ENCODE measurements around the gene RSPO1. TPM values are rescaled to one million over a fixed set of nuclear protein-coding genes. Genes with fewer than 3 reads are reported as not detected.

The RSPO1 gene
- total and polyA plus RNA-seq, 12 donors = 0.03 to 0.35 (median 0.10) TPM; not detected in 9

DNA sequence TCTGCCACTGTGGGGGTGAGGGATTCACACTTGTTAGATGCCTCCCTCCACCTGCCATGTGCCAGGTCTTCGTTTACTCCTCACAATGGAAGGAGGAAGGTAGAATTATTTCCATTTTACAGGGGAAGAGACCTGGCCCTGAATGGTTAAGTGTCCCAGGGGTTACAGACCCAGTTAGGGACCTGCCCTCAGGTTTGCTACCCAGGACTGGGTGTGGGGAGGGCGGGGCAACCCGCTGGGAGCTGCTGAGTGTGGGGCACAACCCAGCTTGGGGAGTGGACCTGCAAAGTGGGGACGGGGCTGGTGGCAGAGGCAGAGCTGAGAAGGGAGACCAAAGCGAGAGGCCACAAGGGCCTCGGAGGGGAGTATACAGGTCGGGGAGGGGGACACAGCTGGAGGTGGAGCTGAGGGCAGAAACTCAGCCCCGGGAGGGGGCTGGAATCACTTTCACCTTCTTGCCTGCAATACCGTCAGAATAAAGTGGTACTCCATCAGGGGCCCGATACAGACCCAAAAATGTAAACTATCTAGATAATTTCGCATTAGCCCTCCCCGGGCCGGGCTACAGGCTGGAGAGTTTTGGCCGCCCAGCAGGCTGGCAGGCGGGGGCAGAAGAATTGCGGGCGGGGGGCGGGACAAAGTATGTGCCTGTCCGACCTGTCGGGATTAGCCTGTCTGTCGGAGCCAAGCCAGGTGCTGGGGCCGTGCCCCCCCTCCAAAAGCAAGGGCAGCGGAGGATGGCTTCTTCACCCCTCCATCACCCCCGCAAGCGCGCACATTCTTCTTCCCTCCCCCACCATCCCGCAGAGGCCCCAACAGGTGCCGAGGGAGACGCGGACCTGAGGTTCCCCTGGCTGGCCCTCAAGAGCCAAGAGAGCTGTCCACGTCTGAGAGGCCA lies 1.4 kb downstream of the RSPO1 start:
- intact Hi-C loops (cut with DNase I) = no loop called here
- H3K4me3 ChIP-seq = no peak overlapping the region
- H3K4me1 ChIP-seq = peaks cover 0 to 12% (median 5%) of the 10 kb centered on the region in 9 donors
- WGBS, 2 donors = 2% methylated on average over 31 of the region's 31 CpGs
- no peaks in the 10 kb centered on the region for H3K36me3 ChIP-seq
- no peak overlapping the region for H3K27ac ChIP-seq
- DNase-seq = no peak
- peaks cover 12 to 100% (median 99%) of the 10 kb centered on the region in 7 donors for H3K27me3 ChIP-seq
- ATAC-seq = no peak
- no peaks in the 10 kb centered on the region for H3K9me3 ChIP-seq
- TF ChIP-seq, protein P1, sequence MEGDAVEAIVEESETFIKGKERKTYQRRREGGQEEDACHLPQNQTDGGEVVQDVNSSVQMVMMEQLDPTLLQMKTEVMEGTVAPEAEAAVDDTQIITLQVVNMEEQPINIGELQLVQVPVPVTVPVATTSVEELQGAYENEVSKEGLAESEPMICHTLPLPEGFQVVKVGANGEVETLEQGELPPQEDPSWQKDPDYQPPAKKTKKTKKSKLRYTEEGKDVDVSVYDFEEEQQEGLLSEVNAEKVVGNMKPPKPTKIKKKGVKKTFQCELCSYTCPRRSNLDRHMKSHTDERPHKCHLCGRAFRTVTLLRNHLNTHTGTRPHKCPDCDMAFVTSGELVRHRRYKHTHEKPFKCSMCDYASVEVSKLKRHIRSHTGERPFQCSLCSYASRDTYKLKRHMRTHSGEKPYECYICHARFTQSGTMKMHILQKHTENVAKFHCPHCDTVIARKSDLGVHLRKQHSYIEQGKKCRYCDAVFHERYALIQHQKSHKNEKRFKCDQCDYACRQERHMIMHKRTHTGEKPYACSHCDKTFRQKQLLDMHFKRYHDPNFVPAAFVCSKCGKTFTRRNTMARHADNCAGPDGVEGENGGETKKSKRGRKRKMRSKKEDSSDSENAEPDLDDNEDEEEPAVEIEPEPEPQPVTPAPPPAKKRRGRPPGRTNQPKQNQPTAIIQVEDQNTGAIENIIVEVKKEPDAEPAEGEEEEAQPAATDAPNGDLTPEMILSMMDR (IDR thresholded peaks at IDR 0.05) = no peak

DNA sequence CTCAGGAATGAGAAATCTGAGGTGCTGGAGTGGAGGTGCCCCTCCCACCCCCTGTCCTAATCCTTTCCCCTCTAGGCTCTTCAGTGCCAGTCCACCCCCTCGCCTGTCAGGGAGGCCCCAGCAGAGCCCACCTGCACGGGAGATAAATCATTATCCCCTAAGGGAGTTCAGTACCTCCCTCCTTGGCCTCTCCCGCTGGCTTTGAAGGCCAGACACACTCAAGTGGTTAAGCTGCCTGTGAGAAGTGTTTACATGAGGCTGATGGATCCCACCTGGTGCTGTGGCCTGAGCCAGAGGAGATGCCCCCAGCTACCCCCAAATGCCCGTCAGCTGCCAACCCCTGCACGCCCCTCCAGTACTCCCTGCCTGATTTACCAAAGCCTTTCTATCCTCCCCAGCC lies 3.7 kb downstream of the RSPO1 start:
- H3K27ac ChIP-seq = no peak overlapping the region
- H3K27me3 ChIP-seq = peaks cover 12 to 99% (median 97%) of the 10 kb centered on the region in 7 donors
- DNase-seq (no peak), ATAC-seq (no peak)
- 28% methylated on average over 5 of the region's 5 CpGs for WGBS, 2 donors
- intact Hi-C loops (cut with DNase I) = no loop called here
- H3K4me1 ChIP-seq = peaks cover 0 to 12% (median 5%) of the 10 kb centered on the region in 9 donors
- no peaks in the 10 kb centered on the region for H3K9me3 ChIP-seq
- H3K36me3 ChIP-seq = no peaks in the 10 kb centered on the region
- TF ChIP-seq, protein P1 (IDR thresholded peaks at IDR 0.05) = no peak
- no peak overlapping the region for H3K4me3 ChIP-seq

DNA sequence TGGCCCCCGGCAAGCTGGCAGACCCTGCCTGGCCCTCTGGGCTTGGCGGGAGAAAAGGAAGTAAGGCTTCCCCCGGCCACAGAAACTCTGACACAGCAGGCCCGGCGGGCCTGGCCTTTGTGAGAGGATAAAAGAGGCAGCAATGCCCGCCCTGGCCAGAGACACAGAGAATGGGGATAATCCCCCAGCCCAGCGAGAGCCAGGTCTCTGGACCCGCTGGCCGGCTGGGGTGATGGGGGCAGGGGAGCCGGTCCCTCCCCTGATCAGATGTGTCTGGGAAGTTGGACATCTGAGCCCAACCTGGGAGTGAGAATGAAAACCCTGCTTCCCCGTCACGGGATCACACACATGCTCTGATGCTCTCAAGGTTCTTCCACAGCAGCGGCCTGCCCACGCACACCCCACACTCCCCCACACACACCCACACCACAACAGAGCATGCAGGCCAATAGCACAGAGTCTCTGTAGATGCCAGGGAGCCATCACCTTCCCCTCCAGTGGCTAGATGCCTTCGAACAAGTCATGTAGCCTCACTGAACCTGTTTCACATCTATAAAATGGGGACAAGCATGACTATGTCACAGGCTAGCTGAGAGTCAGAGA lies 4.2 kb downstream of the RSPO1 start:
- peaks cover 0 to 12% (median 5%) of the 10 kb centered on the region in 9 donors for H3K4me1 ChIP-seq
- 32 to 36% methylated on average over 15 of the region's 15 CpGs for WGBS, 2 donors
- no peak for ATAC-seq
- intact Hi-C loops (cut with DNase I) = no loop called here
- no peak overlapping the region for H3K4me3 ChIP-seq
- H3K27me3 ChIP-seq = peaks cover 12 to 99% (median 97%) of the 10 kb centered on the region in 7 donors
- TF ChIP-seq, protein P1 (IDR thresholded peaks at IDR 0.05) = no peak
- no peak for DNase-seq
- H3K36me3 ChIP-seq = no peaks in the 10 kb centered on the region
- no peak overlapping the region for H3K27ac ChIP-seq
- no peaks in the 10 kb centered on the region for H3K9me3 ChIP-seq

DNA sequence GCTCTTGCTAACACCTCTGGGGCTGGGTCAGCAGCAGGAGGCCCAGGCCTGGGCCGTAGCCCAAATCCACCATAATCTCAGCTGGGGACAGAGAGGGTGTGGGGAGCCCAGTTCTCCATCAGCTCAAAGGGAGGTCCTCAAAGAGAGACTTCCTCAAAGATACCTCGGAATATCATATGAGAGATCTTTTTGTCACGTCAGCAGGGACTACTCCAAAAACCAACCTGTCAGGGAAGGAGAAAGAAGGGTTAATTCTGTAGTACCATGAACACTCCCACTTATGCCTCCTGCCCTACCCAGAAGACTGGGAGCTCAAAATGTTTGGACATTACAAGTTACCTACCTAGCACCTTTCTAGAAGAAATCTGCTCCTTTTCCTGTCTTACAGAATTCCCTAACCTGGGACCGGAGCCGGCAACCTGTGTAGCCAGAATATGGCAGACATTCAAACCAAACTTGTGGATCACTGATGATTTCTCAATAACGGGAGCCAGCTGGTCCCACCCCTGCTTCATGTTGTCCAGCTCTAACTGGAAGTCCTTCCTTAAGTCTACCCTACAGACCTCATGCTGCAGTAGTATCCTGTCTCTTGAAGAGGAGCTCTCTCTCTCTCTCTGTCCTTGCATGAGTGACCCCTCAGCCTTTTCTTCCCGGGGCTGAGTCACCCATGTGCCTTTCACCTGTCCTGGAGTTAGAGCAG lies 4.8 kb downstream of the RSPO1 start:
- Histone ChIP-seq H3K36me3 (no peaks in the 10 kb centered on the region), H3K27ac (no peak overlapping the region), H3K4me3 (no peak overlapping the region), H3K9me3 (no peaks in the 10 kb centered on the region), H3K27me3 (peaks cover 12 to 99% (median 97%) of the 10 kb centered on the region in 7 donors), H3K4me1 (peaks cover 0 to 10% (median 5%) of the 10 kb centered on the region in 9 donors)
- no peak for DNase-seq
- intact Hi-C loops (cut with DNase I) = no loop called here
- TF ChIP-seq, protein P1 (IDR thresholded peaks at IDR 0.05) = no peak
- WGBS, 2 donors = 47 to 48% methylated on average over 7 of the region's 7 CpGs
- ATAC-seq = no peak

All from heart right ventricle (tissue), 16 donors.